ENCODE measurements around the gene RXFP1. TPM values are rescaled to one million over a fixed set of nuclear protein-coding genes. Genes with fewer than 3 reads are reported as not detected.

Gene RXFP1
- total and polyA plus RNA-seq, 2 donors from 2014 or later: 1.4 to 1.7 TPM

DNA sequence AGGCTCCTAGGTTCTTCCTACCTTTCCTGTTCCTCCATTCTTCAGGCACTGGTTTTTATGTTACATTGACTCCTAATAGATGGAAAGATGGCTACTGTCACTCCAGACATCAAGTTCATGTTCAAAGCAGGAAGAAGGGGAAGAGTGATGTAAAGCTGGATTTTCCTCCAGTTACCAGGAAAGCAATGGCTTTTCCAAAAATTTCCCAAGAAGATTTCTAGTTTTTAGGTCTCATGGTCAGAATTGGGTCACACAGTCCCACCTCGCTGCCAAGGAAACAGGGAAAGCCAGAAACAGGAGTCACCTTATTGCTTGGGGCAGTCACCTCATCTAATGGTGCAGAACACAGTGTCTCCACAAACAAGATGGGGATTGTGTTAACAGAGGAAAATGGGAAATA is 21.5 kb downstream of the RXFP1 start:
- no peak overlapping the region for H3K27ac ChIP-seq (ENCODE audit: low read depth in 2 of 2, low read length in 2 of 2)
- H3K4me3 ChIP-seq (ENCODE audit: low read length in 3 of 3): no peak overlapping the region
- intact Hi-C loops (cut with DNase I): no loop called here
- FAIRE-seq (no peak), DNase-seq (no peak)
- no peaks in the 10 kb centered on the region for H3K36me3 ChIP-seq (ENCODE audit: control insufficient read depth in 2 of 3, insufficient read depth in 3 of 3, low read length in 3 of 3)
- TF ChIP-seq, protein P1, sequence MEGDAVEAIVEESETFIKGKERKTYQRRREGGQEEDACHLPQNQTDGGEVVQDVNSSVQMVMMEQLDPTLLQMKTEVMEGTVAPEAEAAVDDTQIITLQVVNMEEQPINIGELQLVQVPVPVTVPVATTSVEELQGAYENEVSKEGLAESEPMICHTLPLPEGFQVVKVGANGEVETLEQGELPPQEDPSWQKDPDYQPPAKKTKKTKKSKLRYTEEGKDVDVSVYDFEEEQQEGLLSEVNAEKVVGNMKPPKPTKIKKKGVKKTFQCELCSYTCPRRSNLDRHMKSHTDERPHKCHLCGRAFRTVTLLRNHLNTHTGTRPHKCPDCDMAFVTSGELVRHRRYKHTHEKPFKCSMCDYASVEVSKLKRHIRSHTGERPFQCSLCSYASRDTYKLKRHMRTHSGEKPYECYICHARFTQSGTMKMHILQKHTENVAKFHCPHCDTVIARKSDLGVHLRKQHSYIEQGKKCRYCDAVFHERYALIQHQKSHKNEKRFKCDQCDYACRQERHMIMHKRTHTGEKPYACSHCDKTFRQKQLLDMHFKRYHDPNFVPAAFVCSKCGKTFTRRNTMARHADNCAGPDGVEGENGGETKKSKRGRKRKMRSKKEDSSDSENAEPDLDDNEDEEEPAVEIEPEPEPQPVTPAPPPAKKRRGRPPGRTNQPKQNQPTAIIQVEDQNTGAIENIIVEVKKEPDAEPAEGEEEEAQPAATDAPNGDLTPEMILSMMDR (IDR thresholded peaks at IDR 0.05; ENCODE audit: borderline replicate concordance, extremely low read depth, insufficient read depth): no peak
- H3K9ac ChIP-seq (ENCODE audit: low read length in 3 of 3): no peak overlapping the region
- no peaks in the 10 kb centered on the region for H3K4me1 ChIP-seq (ENCODE audit: control insufficient read depth in 2 of 3, insufficient read depth in 2 of 3, low read depth in 1 of 3, low read length in 3 of 3)
- no peaks in the 10 kb centered on the region for H3K27me3 ChIP-seq (ENCODE audit: control insufficient read depth, insufficient read depth, low read length)
- no peaks in the 10 kb centered on the region for H3K9me3 ChIP-seq (ENCODE audit: control insufficient read depth in 2 of 3, insufficient read depth in 1 of 3, low read length in 3 of 3)

DNA sequence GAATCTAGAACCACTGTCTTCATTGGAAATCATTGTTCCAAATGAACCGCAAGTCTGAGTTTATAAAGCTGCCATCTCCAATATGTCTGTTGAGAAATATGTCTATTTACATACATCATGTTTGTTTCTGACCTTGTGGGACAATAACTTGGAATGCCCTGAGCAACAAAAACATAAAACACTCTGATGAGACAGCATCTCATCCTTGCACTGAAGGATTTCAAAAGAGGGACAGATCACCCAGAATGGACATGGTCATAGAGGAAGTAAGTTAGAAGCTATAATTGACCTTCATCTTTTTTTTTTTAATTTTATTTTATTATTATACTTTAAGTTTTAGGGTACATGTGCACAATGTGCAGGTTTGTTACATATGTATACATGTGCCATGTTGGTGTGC is 22.5 kb downstream of the RXFP1 start:
- no peaks in the 10 kb centered on the region for H3K4me1 ChIP-seq (ENCODE audit: control insufficient read depth in 2 of 3, insufficient read depth in 2 of 3, low read depth in 1 of 3, low read length in 3 of 3)
- H3K9ac ChIP-seq (ENCODE audit: low read length in 3 of 3): no peak overlapping the region
- no peaks in the 10 kb centered on the region for H3K27me3 ChIP-seq (ENCODE audit: control insufficient read depth, insufficient read depth, low read length)
- intact Hi-C loops (cut with DNase I): no loop called here
- TF ChIP-seq, protein P1 (IDR thresholded peaks at IDR 0.05; ENCODE audit: borderline replicate concordance, extremely low read depth, insufficient read depth): no peak
- no peak overlapping the region for H3K27ac ChIP-seq (ENCODE audit: low read depth in 2 of 2, low read length in 2 of 2)
- no peak for FAIRE-seq
- no peak overlapping the region for H3K4me3 ChIP-seq (ENCODE audit: low read length in 3 of 3)
- H3K36me3 ChIP-seq (ENCODE audit: control insufficient read depth in 2 of 3, insufficient read depth in 3 of 3, low read length in 3 of 3): no peaks in the 10 kb centered on the region
- no peaks in the 10 kb centered on the region for H3K9me3 ChIP-seq (ENCODE audit: control insufficient read depth in 2 of 3, insufficient read depth in 1 of 3, low read length in 3 of 3)
- DNase-seq: no peak

DNA sequence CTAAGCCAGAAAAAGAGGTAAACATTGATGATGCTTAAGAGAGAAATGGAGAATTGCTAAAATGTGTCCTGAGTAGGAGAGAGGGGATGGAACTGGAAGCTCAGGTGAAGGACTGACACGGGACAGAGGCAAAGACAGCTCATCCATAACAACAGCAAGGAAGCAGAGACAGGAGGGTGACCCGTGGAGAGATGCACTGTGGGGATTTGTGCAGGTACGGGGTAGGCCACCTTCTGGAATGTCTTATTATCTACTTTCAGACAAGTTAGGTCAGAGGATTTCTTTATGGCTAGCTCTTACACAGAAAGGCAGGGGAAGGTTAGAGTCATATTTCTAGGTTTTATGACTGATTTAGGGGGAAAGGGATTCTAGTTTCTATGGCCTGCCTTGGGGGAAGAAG is 31.7 kb downstream of the RXFP1 start:
- Histone ChIP-seq H3K9ac (ENCODE audit: low read length in 3 of 3) (no peak overlapping the region), H3K36me3 (ENCODE audit: control insufficient read depth in 2 of 3, insufficient read depth in 3 of 3, low read length in 3 of 3) (no peaks in the 10 kb centered on the region), H3K4me3 (ENCODE audit: low read length in 3 of 3) (no peak overlapping the region), H3K27ac (ENCODE audit: low read depth in 2 of 2, low read length in 2 of 2) (no peak overlapping the region), H3K27me3 (ENCODE audit: control insufficient read depth, insufficient read depth, low read length) (no peaks in the 10 kb centered on the region), H3K9me3 (ENCODE audit: control insufficient read depth in 2 of 3, insufficient read depth in 1 of 3, low read length in 3 of 3) (no peaks in the 10 kb centered on the region), H3K4me1 (ENCODE audit: control insufficient read depth in 2 of 3, insufficient read depth in 2 of 3, low read depth in 1 of 3, low read length in 3 of 3) (no peaks in the 10 kb centered on the region)
- FAIRE-seq (no peak), DNase-seq (no peak)
- TF ChIP-seq, protein P1 (IDR thresholded peaks at IDR 0.05; ENCODE audit: borderline replicate concordance, extremely low read depth, insufficient read depth): no peak
- intact Hi-C loops (cut with DNase I): no loop called here

DNA sequence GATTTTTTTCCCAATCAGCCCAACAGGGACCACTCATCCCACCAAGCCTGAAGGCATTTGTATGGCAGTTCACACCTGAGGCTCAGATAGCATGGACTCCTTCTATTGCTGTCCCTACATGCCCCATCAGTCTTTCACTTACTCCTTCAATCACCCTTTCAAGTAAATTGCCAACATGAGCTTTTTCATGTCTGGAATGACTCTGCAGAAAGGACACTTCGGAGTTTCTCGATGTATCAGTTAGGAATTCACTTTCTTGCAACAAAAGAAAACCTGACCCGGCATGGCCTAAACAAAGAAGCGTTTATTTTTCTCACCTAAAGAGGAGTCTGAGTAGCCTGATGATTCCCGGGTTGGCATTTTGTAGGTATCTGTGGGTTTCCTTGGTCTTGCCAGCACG is 38.6 kb downstream of the RXFP1 start:
- TF ChIP-seq, protein P1 (IDR thresholded peaks at IDR 0.05; ENCODE audit: borderline replicate concordance, extremely low read depth, insufficient read depth): no peak
- Histone ChIP-seq H3K4me3 (ENCODE audit: low read length in 3 of 3) (no peak overlapping the region), H3K4me1 (ENCODE audit: control insufficient read depth in 2 of 3, insufficient read depth in 2 of 3, low read depth in 1 of 3, low read length in 3 of 3) (no peaks in the 10 kb centered on the region), H3K36me3 (ENCODE audit: control insufficient read depth in 2 of 3, insufficient read depth in 3 of 3, low read length in 3 of 3) (no peaks in the 10 kb centered on the region), H3K27ac (ENCODE audit: low read depth in 2 of 2, low read length in 2 of 2) (no peak overlapping the region), H3K9ac (ENCODE audit: low read length in 3 of 3) (no peak overlapping the region), H3K9me3 (ENCODE audit: control insufficient read depth in 2 of 3, insufficient read depth in 1 of 3, low read length in 3 of 3) (no peaks in the 10 kb centered on the region), H3K27me3 (ENCODE audit: control insufficient read depth, insufficient read depth, low read length) (no peaks in the 10 kb centered on the region)
- intact Hi-C loops (cut with DNase I): no loop called here
- FAIRE-seq (no peak), DNase-seq (no peak)

Measured in kidney (tissue), 14 donors.